Activated CD4-positive, alpha-beta T cell treated with anti-CD3 and anti-CD28 coated beads for 1 hour (primary cell): Measurements from ENCODE around the gene VGLL2.
"Not testable (repeated sequence)": the region's sequence is repeated elsewhere in the genome, so short reads cannot be mapped to it uniquely, and the experiment has no call there.

Source experiments
- DNase-seq: peaks from one replicate; pipeline ENCODE4 v3.0.0-alpha.2; 2020

Gene VGLL2, protein sequence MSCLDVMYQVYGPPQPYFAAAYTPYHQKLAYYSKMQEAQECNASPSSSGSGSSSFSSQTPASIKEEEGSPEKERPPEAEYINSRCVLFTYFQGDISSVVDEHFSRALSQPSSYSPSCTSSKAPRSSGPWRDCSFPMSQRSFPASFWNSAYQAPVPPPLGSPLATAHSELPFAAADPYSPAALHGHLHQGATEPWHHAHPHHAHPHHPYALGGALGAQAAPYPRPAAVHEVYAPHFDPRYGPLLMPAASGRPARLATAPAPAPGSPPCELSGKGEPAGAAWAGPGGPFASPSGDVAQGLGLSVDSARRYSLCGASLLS

DNA sequence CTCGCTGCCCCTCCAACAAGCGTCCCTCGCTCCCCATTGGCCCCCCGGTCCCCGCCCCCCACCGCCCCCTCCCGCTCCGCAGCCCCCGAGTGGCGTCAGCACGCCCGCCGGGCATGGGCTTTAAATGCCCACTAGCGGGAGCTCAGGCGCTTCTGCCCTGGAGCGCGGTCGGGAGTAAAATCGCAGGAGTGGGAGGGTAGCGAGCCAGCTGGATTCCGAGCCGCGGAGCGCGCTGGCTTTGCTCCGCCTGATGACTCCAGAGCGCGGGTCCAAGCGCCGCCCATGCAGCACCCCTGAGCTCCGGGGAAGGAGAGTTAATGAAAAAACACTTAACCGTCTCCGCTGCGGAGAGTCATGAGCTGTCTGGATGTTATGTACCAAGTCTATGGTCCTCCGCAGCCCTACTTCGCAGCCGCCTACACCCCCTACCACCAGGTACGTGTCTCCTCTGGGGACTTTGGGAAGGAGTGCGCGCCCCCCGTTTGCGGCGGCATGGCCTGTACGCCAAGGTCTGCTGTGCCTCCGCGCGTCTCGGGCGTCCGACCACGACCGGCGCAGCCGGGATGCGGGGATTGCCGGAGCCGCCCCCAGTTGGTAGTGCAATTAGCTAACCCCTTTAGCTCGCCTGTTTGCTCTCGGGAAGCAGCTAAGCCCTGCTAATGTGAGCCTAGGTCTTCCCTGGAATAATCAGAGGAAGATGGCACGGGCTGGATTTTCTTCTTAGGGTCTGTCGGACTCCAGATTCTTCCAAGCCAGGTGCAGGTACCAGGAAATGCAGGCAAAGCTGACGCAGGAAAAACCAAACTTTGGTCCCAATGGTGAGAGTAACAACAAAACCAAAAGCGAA lies at the start of gene VGLL2:
Gene VGLL2, plus strand, starts transcription at position 149 of the 847 bp plus-strand sequence. Its CDS starts 206 bp downstream, at position 355.
- no peak for DNase-seq

DNA sequence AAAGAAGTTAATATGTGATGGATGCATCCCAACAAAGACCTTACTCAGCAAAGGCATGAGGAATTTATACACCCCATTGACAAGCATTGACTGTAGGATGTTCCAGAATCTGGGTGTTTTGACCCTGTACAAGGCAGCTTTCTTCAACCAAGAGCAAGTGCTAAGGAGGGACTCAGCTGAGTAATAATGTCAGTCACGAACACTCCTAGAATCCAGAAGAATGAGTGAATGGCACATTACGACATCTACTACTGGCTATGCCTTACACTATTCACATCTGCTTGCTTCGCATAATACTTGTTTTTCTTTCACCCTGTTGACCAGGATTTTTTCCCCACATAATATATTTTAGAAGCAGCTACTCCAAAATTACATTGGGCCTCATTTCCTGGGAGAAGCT lies 42.5 kb upstream of the VGLL2 start:
- DNase-seq, result no peak

DNA sequence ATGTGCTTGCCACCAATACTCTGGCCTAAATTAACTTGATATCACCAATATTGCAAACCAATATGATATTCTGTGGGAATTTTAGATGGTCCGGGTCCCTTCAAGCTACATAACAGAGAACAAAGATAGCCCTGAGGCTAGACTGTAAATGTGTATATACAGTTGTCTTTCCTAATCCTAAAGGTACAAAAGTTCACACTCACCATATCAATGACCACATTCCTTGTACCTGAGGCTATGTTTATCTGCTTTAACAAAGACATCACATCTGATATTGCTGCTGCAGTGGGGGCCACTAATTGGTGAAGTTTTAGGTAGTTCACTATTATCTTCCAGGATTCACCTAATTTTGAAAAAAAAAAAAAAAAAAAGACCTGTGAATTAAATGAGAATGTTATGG lies 38.6 kb upstream of the VGLL2 start:
- DNase-seq, result no peak

DNA sequence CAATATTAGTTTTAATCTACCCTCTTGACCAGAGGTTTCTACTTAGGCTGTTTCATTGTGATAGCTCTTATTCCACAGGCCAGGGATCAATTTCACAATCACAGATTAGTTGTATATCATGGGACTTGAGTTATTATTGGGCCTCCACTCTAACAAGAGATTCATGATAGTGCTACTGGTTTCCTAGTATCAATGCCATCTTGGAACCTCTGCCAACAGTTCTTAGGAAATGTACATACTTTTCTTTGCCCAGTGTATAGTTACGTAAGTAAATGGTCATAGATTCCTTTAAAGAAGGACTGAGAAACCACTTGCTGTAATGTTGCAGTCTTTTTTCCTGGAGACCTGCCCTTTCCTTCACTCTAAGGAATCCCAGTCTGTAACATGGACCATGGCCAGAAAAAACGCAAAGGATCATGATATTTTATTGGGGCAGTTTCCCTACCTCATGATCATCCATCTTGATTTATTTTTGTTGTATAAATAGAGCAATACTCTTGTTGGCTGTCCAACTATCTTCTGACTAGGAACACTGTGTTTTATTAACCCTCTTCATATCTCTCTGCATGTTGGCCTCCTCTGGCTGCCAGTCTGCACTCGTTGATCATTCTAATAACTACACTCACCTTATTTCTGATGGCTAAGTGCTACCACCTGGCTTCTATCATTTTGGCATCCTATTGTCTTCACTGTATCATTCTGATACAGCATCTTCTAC lies 38.0 kb upstream of the VGLL2 start:
- no peak for DNase-seq

DNA sequence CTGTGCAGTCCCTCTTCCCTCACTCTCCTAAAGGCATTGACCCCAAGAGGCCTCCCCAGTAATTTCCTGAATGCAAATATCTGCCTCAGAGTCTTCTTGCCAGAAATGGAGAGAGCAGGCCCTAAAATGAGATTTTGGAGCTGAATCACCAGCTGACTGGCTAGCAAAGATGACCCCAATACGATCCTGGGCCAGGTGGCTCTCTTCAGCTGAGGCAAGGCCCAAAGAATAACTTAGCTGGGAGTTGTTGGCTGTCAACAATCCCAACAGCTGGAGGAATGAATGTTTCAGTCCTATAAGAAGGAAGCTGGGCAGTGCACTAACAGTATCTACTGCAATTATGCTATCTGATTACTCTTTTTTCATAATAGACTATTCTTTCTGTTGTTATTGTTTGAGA lies 37.2 kb upstream of the VGLL2 start:
- no peak for DNase-seq

DNA sequence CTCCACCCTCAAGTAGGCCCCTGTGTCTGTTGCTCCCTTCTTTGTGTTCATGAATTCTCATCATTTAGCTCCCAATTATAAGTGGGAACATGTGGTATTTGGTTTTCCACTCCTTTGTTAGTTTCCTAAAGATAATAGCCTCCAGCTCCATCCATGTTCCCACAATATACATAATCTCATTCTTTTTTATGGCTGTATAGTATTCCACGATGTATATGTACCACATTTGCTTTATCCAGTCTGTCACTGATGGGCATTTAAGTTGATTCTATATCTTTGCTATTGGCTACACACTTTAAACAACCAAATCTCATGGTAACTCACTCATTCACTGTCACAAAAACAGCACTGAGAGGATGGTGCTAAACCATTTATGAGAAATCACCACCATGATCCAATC lies 35.5 kb upstream of the VGLL2 start:
- no peak for DNase-seq

DNA sequence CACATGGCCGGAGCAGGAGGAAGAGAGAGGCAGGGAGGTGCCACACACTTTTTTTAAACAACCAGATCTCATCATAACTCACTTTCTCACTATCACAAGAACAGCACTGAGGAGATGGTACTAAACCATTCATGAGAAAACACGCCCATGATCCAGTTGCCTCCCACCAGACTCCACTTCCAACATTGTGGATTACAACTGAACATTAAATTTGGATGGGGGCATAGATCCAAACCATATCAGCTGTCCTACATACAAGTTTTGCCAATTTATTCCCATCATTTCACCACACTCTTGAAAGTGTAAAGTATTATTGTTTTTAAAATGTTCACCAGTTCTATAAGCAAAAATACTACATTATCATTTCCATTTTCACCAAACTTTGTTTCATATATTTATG lies 33.9 kb upstream of the VGLL2 start:
- no peak for DNase-seq

DNA sequence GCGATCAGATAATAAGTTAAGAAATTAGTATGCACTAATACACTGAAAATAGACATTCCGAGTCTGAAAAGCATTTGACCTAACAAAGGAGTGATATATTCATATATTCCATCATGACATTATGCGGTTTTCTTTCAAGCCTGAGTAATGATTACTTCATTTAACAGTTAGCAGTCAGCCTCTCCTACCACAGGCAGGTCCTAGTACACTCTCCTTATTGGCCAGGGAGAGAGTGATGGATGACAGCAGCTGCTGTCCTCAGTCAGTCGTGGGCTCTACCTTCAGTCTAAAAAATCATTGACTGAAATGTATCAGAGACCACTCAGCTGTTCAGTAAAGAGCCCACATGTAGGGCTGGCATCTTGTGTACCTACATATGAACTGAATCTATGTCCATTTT lies 33.2 kb upstream of the VGLL2 start:
- DNase-seq, result no peak

DNA sequence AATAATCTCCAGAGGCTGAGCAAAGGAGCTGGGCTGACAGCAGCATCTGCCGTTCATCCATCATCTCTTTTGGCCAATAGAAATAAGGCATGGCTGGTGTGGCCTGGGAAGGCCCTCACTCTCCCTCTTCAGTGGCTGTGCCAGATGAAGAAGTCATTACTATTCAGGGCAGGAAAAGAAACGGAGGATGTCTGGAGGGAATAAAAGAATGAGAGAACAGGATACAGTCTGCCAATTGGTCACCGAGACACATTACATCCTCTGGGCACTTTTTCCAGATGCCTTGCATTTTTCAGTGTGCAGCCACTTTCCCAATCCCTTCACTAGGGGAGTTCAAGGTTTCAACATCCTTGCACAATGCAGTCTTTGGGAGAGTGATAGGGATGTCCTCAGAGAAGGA lies 32.2 kb upstream of the VGLL2 start:
- no peak for DNase-seq

DNA sequence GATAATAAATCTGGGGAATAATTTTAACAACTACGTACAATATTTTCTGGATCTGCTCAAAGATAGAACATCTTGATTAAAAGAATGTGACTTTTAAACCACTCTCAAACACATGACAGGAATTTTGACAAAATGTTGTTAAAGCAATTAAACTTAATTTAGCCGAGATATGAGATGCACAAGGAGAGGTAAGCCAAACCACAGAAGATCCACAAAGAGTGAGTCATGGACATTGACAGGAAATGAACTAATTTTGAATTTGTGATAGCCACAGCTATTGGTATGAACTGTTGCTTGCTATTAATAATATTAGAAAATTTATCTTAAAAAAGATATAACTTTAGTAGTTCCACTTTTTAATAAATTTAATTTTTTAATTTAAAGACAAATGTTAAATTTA lies 27.8 kb upstream of the VGLL2 start:
- DNase-seq, result no peak

DNA sequence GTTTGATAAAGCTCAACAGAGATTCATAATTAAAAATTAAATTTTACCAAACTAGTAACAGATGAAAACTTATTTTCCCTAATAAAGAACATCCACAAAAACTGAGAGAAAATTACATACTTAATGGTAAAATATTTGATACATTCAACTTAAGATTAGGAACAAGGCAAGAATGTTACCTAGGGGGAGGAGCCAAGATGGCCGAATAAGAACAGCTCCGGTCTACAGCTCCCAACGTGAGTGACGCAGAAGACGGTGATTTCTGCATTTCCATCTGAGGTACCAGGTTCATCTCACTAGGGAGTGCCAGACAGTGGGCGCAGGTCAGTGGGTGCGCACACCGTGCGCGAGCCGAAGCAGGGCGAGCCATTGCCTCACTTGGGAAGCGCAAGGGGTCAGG lies 20.8 kb upstream of the VGLL2 start:
- not testable (repeated sequence) for DNase-seq

DNA sequence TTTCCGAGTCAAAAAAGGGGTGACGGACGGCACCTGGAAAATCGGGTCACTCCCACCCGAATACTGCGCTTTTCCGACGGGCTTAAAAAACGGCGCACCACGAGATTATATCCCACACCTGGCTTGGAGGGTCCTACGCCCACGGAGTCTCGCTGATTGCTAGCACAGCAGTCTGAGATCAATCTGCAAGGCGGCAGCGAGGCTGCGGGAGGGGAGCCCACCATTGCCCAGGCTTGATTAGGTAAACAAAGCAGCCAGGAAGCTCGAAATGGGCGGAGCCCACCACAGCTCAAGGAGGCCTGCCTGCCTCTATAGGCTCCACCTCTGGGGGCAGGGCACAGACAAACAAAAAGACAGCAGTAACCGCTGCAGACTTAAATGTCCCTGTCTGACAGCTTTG lies 20.4 kb upstream of the VGLL2 start:
- DNase-seq, result not testable (repeated sequence)

DNA sequence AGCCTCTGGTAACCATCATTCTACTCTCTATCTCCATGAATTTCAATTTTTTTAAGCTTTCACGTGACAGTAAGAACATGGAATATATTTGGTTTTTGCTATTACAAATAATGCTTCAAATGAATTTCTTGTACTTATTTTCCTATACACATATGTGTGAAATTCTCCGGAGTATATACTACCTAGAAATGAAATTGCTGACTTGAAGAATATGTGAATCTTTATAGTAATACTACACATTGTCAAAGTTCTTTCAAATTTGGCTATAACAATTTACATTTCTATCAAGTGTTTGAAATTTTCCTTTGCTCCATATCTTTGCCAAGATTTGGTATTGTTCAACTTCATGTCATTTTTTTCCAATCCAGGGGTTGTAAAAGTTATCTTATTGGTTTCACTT lies 11.6 kb upstream of the VGLL2 start:
- DNase-seq, result no peak

DNA sequence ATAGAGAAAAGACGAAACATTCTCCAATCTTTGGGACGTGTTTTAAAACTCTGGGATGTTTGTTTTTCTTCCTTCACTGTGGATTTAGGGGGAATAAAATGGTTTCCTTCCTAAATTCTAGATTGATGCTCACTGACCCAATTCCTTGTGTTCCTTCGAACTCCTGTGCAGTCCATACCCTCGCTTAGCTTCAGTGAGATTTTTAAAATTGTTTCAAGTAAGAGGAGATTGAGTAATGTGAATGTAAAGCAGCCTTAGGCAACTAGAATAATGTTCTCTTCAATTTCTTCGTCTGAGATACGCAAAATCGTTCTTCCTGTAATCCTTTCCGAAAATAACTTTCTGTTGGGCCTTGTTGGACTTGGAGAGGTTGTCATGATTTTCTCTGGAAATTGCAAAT lies 2.6 kb upstream of the VGLL2 start:
- no peak for DNase-seq

DNA sequence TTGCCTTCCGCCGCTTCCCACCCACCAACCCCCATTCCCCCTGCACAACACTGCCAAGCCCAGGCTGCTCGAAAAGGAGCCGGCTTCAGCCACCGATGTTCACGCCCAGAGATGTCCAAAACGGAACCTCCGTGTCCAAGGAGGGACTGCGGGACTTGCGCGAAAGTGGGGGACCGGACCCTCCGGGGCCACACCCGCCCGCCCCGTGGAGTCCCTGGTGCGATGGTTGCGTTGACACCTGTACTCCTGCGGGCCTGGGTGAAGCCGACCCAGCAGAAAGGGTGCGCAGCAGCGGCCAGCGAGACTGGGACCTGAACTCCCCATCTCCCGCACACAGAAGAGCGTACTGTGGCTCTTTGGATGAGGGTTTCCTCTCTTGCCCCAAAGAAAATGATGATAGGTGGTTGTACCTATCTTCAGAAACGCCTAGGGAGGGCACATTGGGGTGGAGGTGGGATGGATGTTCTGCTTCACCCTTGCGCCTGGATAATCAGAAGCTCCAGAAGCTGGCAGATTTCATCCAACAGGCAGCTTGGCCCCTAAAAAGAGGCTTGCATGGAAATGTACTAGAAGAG lies 1.9 kb upstream of the VGLL2 start:
- no peak for DNase-seq

DNA sequence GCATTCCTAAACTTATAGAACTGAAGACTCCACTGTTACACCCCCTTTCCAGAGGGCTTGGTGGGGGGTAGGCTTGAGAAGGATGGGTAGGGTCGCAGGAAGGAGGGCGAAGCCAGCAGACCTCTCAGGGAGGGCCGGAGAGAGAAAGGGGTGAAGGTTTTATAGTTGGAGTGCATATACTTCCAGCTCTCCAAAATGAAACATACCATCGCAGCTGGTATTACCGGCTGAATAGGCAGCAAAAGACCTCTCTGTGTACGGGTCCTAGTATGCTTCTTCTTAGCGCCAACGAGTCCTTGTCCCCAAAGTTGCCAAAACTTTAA lies 1.0 kb upstream of the VGLL2 start:
- DNase-seq, result no peak

DNA sequence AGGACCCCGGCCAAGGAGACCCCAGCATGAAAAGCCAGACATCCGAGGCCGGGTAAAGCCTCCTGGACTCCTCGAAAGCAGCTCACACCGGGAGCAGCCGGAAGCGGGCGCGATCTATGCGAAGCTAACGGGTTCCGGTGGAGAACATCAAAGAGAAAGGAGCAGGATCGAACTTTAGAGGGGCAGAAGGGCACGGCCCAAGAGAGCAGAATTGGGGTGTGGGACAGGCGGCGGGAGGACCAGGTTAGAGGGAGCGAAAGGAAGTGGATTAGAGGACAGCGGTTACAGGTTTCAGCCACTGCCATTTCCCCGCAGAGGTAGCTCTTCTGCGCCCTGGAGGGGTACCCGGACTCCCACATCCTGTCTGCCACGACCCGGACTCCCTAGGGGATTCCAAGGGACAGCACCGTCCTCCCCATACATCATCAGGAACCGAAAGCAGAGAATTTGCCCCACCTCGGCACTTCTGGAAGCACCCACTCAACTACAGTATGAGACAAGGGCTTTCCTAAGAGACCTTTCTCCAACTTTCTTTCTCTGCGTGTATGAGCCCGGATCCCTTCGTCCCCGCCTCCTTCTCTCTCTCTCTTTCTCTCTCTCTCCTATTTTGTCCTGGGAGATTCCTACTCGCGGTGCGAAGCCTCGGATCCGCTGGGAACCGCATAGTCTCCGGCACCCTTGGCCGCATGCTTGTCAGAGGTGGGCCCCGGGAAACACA lies 507 bp upstream of the VGLL2 start:
- DNase-seq, result no peak

DNA sequence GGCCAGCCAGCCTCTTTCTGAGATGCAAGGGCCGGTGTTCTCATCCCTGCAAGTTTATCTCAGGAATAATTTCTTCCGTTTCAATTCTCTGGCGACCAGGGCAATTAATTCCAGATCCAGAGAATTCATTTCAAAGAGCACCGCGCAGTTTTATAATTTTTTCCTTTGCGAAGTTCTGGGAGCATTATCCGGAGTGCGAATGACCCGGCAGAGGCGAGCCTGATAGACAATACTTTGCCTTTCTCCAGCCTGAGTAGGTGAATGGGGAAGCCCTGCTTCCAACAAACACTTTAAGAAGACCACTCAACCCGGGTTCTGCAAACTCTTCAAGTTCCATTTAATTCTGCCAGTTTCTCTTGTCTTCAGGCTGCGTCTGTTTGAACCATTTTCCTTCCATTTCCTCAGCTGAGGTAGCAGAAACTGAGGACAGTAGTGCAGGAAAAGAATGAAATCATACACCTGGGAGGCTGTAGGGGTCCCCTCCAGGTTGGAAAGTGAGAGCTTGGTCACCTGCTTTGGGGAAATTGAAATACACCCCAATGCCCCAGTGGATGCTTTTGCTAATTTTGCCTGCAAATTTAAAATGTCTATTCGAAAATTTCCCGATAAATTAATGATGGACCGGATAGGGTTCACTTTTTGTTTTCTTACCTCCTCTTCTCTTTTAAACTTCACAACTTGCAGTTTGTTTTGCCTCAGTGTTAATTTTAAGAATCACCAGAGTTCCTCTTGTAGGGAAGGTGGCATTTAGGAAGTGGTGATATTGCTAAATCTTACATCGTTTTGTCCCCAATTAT lies 1.1 kb downstream of the VGLL2 start:
- DNase-seq, result no peak

DNA sequence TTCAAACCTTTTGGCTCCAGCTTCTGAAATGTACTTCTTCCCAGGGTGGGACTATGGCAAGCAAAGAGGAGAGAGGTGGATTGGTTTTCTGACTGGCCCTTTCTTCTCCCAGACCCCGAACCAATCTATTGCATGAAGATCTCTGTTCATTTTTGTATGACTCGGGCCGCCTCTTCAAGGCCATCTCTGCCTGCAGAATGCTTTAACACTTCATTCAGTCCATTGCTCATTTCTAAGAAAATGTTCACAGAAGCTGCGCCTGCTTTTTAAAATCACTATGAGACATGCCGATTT lies 1.6 kb downstream of the VGLL2 start:
- DNase-seq, result no peak

DNA sequence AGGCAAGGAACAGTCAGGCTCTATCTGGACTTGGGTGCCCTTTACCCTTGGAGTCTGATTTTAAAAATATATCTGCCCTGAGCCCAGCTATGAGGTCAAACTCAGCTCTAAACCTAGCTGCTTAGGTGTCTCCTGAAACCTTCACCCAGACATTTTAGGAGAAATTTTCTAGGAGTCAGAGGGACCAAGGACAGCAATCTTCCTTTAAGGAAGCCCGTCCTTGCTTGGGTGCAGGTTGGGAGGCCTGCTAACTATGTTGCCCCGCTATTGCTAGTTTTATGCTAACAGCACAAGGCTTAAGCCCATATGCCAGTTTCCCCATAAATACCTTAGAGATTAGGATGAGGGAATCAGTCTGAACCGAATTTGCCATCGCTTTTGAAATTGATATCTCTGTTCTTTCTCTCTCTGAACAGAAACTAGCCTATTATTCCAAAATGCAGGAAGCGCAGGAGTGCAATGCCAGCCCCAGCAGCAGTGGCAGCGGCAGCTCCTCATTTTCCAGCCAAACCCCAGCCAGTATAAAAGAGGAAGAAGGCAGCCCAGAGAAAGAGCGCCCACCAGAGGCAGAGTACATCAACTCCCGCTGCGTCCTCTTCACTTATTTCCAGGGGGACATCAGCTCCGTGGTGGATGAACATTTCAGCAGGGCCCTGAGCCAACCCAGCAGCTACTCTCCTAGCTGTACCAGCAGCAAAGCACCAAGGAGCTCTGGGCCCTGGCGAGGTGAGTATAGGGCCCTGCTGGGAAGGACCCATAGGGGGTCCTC lies 2.6 kb downstream of the VGLL2 start:
- no peak for DNase-seq

DNA sequence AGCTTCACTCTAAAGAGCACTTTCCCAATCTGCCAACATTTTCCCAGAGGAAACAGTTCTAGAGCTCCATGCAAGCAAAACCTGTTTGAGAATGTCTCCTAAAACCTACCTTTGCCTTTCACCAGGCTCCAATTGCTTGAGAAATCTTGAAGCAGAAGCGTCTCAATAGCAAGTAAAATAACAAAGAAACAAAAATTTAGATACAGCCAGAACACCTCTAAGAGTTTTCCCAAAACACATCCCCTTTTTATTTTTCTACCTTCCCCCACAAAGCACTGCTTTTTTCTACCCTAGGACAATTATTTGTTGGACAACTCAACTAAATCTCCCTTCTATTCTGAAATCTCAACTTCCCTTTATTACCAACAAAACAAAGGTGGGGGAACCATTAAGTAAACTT lies 3.6 kb downstream of the VGLL2 start:
- no peak for DNase-seq

DNA sequence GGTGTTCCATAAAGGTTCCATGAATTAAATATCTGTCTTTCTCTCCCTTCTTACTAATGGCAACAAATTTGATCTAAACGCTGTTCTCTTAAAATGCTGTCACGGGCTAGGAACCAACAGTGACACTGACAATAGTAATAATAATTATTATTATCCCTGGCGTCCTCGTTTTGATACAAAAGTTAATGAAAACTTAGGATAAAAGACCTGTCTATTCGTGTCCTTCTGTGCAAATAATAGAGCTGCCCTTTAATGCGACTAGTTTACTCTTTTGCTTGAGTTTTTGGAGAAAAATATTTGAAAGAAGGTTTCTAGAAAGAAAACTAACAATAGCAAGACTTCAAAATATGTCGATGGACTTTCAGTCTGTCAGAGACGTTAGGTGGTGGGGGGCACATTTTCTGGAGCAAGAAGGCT lies 4.3 kb downstream of the VGLL2 start:
- DNase-seq, result no peak
